Trophoblast cell (in vitro differentiated cells and primary cell): ENCODE measurements around the gene MSRB3.

Source experiments
- DNase-seq, 2 donors: peaks; one replicate each; pipeline ENCODE4 v3.0.0-alpha.2; 2016
- H2AFZ ChIP-seq: 2 replicates; pipeline ENCODE4 v1.6.1; 2013; ENCODE audit warnings: low read length, moderate library complexity, mild to moderate bottlenecking; ENCODE audit not compliant: insufficient read depth, poor library complexity
- H2AK5ac ChIP-seq: 2 replicates; pipeline ENCODE4 v1.6.1; 2013; ENCODE audit warnings: mild to moderate bottlenecking, low read length
- H2BK120ac ChIP-seq: 2 replicates; pipeline ENCODE4 v1.6.1; 2013; ENCODE audit warnings: low read length, mild to moderate bottlenecking, moderate library complexity; ENCODE audit not compliant: insufficient read depth, poor library complexity
- H2BK12ac ChIP-seq: 2 replicates; pipeline ENCODE4 v1.6.1; 2013; ENCODE audit warnings: mild to moderate bottlenecking, low read length, moderate library complexity
- H2BK5ac ChIP-seq: 2 replicates; pipeline ENCODE4 v1.6.1; 2013; ENCODE audit warnings: low read length, low read depth, moderate library complexity, mild to moderate bottlenecking; ENCODE audit not compliant: poor library complexity
- H3K14ac ChIP-seq: 2 replicates; pipeline ENCODE4 v1.6.1; 2013; ENCODE audit warnings: mild to moderate bottlenecking, low read length
- H3K18ac ChIP-seq: 2 replicates; pipeline ENCODE4 v1.6.1; 2013; ENCODE audit warnings: mild to moderate bottlenecking, low read length
- H3K23ac ChIP-seq: 2 replicates; pipeline ENCODE4 v1.6.1; 2013; ENCODE audit warnings: low read length
- H3K27ac ChIP-seq: 2 replicates; pipeline ENCODE4 v1.5.1; 2013; ENCODE audit warnings: low read depth, mild to moderate bottlenecking, inconsistent platforms, low read length, moderate library complexity
- H3K27me3 ChIP-seq: 2 replicates; pipeline ENCODE4 v1.6.1; 2013; ENCODE audit warnings: inconsistent platforms, mild to moderate bottlenecking, low read length, moderate library complexity; ENCODE audit not compliant: insufficient read depth
- H3K36me3 ChIP-seq, 2 experiments: 1 replicate in 1 of 2; 2 replicates in 1 of 2; pipeline ENCODE4 v1.6.1; 2013; ENCODE audit warnings: low read length in 2 of 2, mild to moderate bottlenecking in 2 of 2, moderate library complexity in 1 of 2; ENCODE audit not compliant: insufficient read depth in 2 of 2, control insufficient read depth in 1 of 2
- H3K4ac ChIP-seq: 2 replicates; pipeline ENCODE4 v1.6.1; 2013; ENCODE audit warnings: low read depth, mild to moderate bottlenecking, low read length, moderate library complexity
- H3K4me1 ChIP-seq, 2 experiments: 1 replicate in 1 of 2; 2 replicates in 1 of 2; pipeline ENCODE4 v1.6.1; 2013; ENCODE audit warnings: low read length in 2 of 2, mild to moderate bottlenecking in 2 of 2, moderate library complexity in 1 of 2; ENCODE audit not compliant: insufficient read depth in 2 of 2, control insufficient read depth in 1 of 2
- H3K4me2 ChIP-seq: 2 replicates; pipeline ENCODE4 v1.6.1; 2013; ENCODE audit warnings: inconsistent platforms, mild to moderate bottlenecking, low read length, moderate library complexity
- H3K4me3 ChIP-seq: 2 replicates; pipeline ENCODE4 v1.5.1; 2013; ENCODE audit warnings: mild to moderate bottlenecking, low read depth, low read length, inconsistent platforms
- H3K79me1 ChIP-seq: one replicate; pipeline ENCODE4 v1.6.1; 2013; ENCODE audit warnings: low read length
- H3K79me2 ChIP-seq: 2 replicates; pipeline ENCODE4 v1.6.1; 2013; ENCODE audit warnings: low read length, mild to moderate bottlenecking; ENCODE audit not compliant: control insufficient read depth, insufficient read depth, poor library complexity
- H3K9ac ChIP-seq: 2 replicates; pipeline ENCODE4 v1.6.1; 2013; ENCODE audit warnings: mild to moderate bottlenecking, low read length
- H3K9me3 ChIP-seq: 2 replicates; pipeline ENCODE4 v1.6.1; 2013; ENCODE audit warnings: low read depth, mild to moderate bottlenecking, control low read depth, inconsistent platforms, low read length; ENCODE audit not compliant: insufficient read depth
- H4K12ac ChIP-seq: 2 replicates; pipeline ENCODE4 v1.6.1; 2013; ENCODE audit warnings: low read depth, mild to moderate bottlenecking, low read length, moderate library complexity
- H4K8ac ChIP-seq: 2 replicates; pipeline ENCODE4 v1.6.1; 2013; ENCODE audit warnings: low read depth, mild to moderate bottlenecking, low read length, moderate library complexity
- H4K91ac ChIP-seq: one replicate; pipeline ENCODE4 v1.6.1; 2013; ENCODE audit warnings: low read depth, mild to moderate bottlenecking, low read length, moderate library complexity
- WGBS: extraction: QIAGEN DNeasy Blood & Tissue Kit; methylation state at CpG from one replicate; pipeline ENCODE4 v1.1.7; 2013; ENCODE audit warnings: missing lambda C conversion rate; ENCODE audit not compliant: insufficient read length, insufficient coverage; ENCODE audit errors: extremely low coverage; 5-methylcytosine and 5-hydroxymethylcytosine counted together

Gene MSRB3

DNA sequence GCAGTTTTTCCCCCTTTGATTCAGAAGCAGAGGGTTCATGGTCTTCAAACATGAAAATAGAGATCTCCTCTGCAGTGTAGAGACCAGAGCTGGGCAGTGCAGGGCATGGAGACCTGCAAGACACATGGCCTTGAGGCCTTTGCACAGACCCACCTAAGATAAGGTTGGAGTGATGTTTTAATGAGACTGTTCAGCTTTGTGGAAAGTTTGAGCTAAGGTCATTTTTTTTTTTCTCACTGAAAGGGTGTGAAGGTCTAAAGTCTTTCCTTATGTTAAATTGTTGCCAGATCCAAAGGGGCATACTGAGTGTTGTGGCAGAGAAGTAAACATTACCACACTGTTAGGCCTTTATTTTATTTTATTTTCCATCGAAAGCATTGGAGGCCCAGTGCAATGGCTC, 185.1 kb downstream of the MSRB3 start:
- H4K8ac ChIP-seq = no peak overlapping the region
- no peak overlapping the region for H2AFZ ChIP-seq
- no peak overlapping the region for H2BK120ac ChIP-seq
- H3K4me1 ChIP-seq = no peaks in the 10 kb centered on the region
- H2AK5ac ChIP-seq = no peak overlapping the region
- H2BK12ac ChIP-seq = no peak overlapping the region
- H3K9ac ChIP-seq = no peak overlapping the region
- H3K36me3 ChIP-seq = no peaks in the 10 kb centered on the region
- H3K27ac ChIP-seq = no peak overlapping the region
- no peak overlapping the region for H3K4ac ChIP-seq
- no peak overlapping the region for H3K23ac ChIP-seq
- H3K27me3 ChIP-seq = no peaks in the 10 kb centered on the region
- H3K79me1 ChIP-seq = no peaks in the 10 kb centered on the region
- no peak overlapping the region for H3K18ac ChIP-seq
- no peaks in the 10 kb centered on the region for H3K79me2 ChIP-seq
- no peak overlapping the region for H2BK5ac ChIP-seq
- DNase-seq = no peak
- no peaks in the 10 kb centered on the region for H3K9me3 ChIP-seq
- H3K14ac ChIP-seq = no peak overlapping the region
- no peak overlapping the region for H3K4me2 ChIP-seq
- H4K91ac ChIP-seq = no peak overlapping the region
- no CpG with 5 or more reads among the region's 1 CpG for WGBS
- no peak overlapping the region for H4K12ac ChIP-seq
- H3K4me3 ChIP-seq = no peak overlapping the region

DNA sequence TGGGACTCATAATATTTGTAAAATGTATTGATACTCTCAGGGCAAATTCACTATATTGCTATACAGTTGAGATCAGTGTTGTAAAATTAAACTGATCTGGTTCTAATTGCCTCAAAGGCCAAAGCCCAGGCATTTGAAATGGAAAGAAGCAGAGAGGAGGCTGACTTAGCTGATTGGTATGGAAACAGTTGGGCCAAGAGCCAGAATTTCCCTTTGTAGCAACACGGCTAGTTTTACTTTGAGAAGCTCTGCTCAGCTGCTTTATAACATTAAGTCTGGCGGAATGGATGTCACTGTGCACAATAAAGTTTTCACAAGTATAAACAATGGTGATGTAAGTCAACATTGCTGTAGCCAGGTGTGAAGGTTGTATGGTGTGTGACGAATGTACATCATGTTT, 186.4 kb downstream of the MSRB3 start:
- Histone ChIP-seq H3K9me3 (no peaks in the 10 kb centered on the region), H2AK5ac (no peak overlapping the region)
- WGBS = no CpG with 5 or more reads among the region's 3 CpGs

DNA sequence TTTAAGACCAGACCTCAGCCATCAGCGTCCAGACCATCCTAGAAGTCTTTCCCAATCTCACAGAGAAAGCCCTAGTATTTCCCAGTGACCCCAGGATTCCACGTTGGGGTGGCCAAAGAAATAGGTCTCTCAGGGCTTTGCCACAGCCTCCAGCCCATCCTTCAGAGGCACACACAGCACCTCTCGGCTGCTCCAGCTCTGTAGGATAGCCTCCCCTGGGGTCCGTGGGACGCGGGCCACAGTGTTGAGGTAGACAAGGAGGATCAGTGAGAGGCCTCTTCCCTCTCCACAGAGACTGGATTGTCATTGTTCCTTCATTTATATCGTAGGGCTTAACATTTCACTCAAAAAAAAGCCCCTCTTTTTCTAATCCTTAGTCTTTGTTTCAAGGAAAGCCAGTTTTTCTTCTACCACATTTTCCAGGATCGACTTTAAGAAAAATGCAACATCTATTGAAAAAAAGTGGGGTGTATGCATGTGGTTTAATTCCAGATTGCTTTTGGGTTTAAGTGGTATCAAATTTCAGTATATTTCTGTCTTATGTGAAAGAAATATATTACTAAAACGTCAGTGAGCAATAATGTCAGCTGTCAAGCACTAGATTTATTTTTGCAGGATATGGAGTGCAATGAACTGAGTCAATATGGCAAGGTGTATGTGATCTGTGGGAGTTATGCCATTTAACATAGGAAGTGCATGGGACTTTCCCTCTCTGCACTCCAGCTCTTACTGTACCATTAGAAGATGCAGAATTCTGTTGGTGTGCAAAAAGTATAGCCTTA, 187.5 kb downstream of the MSRB3 start:
- Histone ChIP-seq H4K8ac (peak overlapping the region; percentile 13), H2BK120ac (no peak overlapping the region), H3K4ac (no peak overlapping the region), H3K4me1 (no peaks in the 10 kb centered on the region), H2AFZ (no peak overlapping the region), H3K9ac (no peak overlapping the region), H4K91ac (no peak overlapping the region), H3K4me3 (no peak overlapping the region), H3K14ac (no peak overlapping the region), H3K79me1 (no peaks in the 10 kb centered on the region), H3K79me2 (no peaks in the 10 kb centered on the region), H3K9me3 (no peaks in the 10 kb centered on the region), H2AK5ac (no peak overlapping the region), H3K4me2 (no peak overlapping the region), H3K23ac (no peak overlapping the region), H4K12ac (no peak overlapping the region), H3K18ac (no peak overlapping the region), H2BK5ac (no peak overlapping the region), H3K36me3 (no peaks in the 10 kb centered on the region), H3K27me3 (no peaks in the 10 kb centered on the region), H3K27ac (no peak overlapping the region), H2BK12ac (no peak overlapping the region)
- WGBS = no CpG with 5 or more reads among the region's 9 CpGs
- no peak for DNase-seq

More for the DNA sequence above, 186.4 kb downstream of the MSRB3 start:
- DNase-seq = no peak
- H4K8ac ChIP-seq = no peak overlapping the region
- H2AFZ ChIP-seq = no peak overlapping the region
- H3K14ac ChIP-seq = no peak overlapping the region
- no peak overlapping the region for H2BK120ac ChIP-seq
- H3K79me1 ChIP-seq = no peaks in the 10 kb centered on the region
- no peak overlapping the region for H3K4me3 ChIP-seq
- no peak overlapping the region for H3K18ac ChIP-seq
- H3K23ac ChIP-seq = no peak overlapping the region
- H3K36me3 ChIP-seq = no peaks in the 10 kb centered on the region
- H3K4ac ChIP-seq = no peak overlapping the region
- H4K91ac ChIP-seq = no peak overlapping the region
- H3K4me1 ChIP-seq = no peaks in the 10 kb centered on the region
- H4K12ac ChIP-seq = no peak overlapping the region
- H3K79me2 ChIP-seq = no peaks in the 10 kb centered on the region
- H2BK5ac ChIP-seq = no peak overlapping the region
- no peaks in the 10 kb centered on the region for H3K27me3 ChIP-seq
- no peak overlapping the region for H3K9ac ChIP-seq
- no peak overlapping the region for H2BK12ac ChIP-seq
- no peak overlapping the region for H3K4me2 ChIP-seq
- no peak overlapping the region for H3K27ac ChIP-seq

DNA sequence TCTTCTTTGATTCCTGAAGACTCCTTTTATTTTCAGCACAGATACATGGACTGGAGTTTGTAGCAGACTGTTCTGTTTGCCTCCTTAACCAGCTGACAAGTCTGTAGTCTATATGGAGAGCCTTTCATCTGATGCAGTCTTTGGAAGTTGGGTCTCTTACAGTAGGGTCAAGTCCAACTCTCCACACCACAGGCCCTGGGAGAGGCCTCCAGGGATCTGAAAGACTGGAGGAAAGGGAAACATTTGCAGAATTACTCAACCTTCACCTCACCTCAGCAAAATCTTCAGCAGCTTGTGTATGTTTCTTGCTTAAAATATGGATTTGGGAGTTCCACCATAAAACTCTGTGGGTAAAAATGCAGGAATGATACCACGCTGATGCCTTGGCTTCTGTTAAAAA, 188.4 kb downstream of the MSRB3 start:
- Histone ChIP-seq H3K27ac (no peak overlapping the region), H2AK5ac (no peak overlapping the region), H3K9me3 (no peaks in the 10 kb centered on the region), H3K27me3 (no peaks in the 10 kb centered on the region), H3K36me3 (no peaks in the 10 kb centered on the region), H3K4me1 (no peaks in the 10 kb centered on the region), H3K9ac (no peak overlapping the region), H4K91ac (no peak overlapping the region), H3K4me2 (no peak overlapping the region), H4K12ac (no peak overlapping the region), H3K14ac (no peak overlapping the region), H3K23ac (no peak overlapping the region), H4K8ac (no peak overlapping the region), H2BK12ac (no peak overlapping the region), H3K79me1 (no peaks in the 10 kb centered on the region), H3K4ac (no peak overlapping the region), H2BK120ac (no peak overlapping the region), H3K18ac (no peak overlapping the region), H3K4me3 (no peak overlapping the region), H2AFZ (no peak overlapping the region), H3K79me2 (no peaks in the 10 kb centered on the region), H2BK5ac (no peak overlapping the region)
- WGBS = no CpG with 5 or more reads among the region's 1 CpG
- no peak for DNase-seq
